Epithelial cell of prostate (primary cell): Measurements from ENCODE around the gene PDSS2.
"Not testable (repeated sequence)": the region's sequence is repeated elsewhere in the genome, so short reads cannot be mapped to it uniquely, and the experiment has no call there.

ENCODE experiments used
- DNase-seq: peaks from one replicate; pipeline ENCODE4 v3.0.0-alpha.2; 2011; ENCODE audit warnings: low read depth, low spot score
- H3K27ac ChIP-seq: fragments of 450-650 bp; 2 replicates; pipeline ENCODE4 v1.5.1; 2017; ENCODE audit warnings: mild to moderate bottlenecking

Gene PDSS2

DNA sequence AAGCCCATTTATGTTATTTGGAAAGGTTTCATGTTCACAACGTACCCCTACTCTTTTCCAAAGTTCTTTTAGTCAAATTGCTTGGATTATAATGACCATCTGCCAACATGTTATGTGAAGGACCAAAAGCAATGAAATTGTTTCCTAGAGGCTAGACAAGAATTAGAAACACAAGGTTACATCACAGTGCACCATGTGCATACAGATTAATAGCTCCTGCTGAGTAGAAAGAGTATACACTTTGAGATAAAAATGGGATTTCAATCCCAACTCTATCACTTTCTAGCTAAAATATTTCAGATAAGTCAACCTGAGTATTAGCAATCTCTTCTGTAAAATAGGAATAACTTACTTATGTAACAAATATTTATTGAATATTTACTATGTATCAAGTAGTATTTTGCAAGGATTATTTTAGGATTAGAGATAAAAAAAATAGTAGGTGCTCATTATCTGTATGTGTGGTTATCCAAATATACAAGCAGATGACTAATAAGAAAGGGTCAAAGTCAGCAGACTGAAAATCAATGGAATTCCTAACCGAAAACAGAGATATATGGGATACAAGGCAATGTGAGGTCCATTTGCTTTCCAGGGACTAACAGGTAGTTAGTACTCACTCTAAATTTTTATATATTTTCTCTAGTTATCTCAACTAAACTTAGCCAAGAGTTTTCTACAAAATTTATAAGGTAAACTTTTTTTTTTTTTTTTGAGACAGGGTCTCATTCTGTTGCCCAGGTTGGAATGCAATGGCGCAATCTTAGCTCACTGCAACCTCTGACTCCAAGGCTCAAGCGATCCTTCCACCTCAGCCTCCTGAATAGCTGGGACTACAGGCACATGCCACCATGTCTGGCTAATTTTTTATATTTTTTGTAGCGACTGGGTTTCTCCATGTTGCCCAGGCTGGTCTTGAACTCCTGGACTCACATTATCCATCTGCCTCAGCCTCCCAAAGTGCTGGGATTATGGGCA, 127.7 kb downstream of the PDSS2 start:
- DNase-seq, result no peak
- no peak overlapping the region for H3K27ac ChIP-seq

- DNase-seq, result peak; percentile 20
These were observed 129.2 kb downstream of the PDSS2 start for GRCh38 chr6:107330168-107330567.

GRCh38 chr6:107329063-107329860, 130.1 kb downstream of the PDSS2 start:
- DNase-seq, result no peak
- H3K27ac ChIP-seq, result no peak overlapping the region

More at GRCh38 chr6:107330168-107330567, 129.2 kb downstream of the PDSS2 start:
- no peak overlapping the region for H3K27ac ChIP-seq

DNA sequence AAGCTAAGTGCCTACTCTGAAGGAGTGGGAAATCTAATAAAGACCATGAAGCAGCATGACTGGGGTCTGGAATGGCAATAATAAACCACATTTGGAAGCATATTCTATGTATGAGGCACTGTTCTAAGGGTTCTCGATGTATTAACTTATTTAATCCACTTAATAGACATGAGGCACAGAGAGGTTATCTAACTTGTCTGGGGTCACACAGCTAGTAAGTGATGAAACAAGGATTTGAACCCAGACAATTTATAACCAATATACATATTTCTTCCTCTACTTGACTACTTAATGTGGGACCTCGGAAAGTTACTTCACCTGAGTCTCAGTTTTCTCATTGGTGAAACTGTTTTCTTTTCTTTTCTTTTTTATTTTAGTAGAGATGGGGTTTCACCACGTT, 131.3 kb downstream of the PDSS2 start:
- no peak for DNase-seq
- H3K27ac ChIP-seq, result no peak overlapping the region

- no peak overlapping the region for H3K27ac ChIP-seq
These were observed 136.1 kb downstream of the PDSS2 start for GRCh38 chr6:107323133-107323785.

DNA sequence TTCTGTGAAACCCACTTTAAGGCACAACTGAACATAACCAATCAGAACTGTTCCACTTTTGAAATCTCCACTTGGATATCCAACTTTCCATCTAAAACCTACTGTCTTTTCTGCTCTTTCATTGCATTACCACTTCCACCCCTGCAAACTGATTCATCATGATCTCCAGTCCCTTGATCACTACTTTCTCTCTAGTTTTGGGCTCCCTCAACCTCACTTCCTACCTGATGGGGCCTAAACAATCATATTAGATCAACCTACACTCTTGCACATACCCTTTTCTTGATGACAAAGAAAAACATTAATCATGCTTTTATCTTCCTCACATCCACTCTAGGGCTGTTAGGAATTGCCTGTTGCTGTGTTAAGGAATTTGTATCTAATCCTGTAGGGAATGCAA, 137.6 kb downstream of the PDSS2 start:
- no peak for DNase-seq
- H3K27ac ChIP-seq, result no peak overlapping the region

More at GRCh38 chr6:107323133-107323785, 136.1 kb downstream of the PDSS2 start:
- no peak for DNase-seq

GRCh38 chr6:107319906-107320530, 139.3 kb downstream of the PDSS2 start:
- no peak for DNase-seq
- no peak overlapping the region for H3K27ac ChIP-seq

DNA sequence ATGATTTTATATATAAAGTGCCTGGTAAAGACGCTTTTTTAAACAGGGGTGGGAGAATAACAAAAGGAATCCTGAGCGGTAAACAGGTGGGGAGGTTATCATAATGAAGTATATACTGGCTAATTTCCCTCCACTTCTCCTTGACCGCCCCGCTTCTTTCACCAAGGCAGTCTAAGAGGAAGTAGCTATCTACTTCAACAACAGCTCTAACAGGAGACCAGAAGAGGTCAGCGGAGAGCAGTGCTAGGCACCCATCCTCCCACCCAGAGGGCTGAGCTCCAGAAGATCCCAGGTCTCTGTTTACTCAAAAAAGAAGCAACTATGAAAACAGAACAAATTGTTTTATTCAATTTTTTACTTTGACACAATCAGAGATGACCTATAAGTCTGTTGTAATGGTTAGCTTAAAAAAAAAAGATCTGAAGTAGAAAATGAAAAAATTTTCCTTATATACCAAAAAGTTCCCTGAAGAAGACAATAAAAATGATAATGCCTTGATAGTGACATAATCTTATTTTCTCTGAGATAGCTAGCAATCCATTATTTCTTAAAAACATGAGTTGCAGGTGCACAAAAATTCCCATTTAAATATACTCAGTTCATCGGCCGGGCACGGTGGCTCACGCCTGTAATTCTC, 141.1 kb downstream of the PDSS2 start:
- DNase-seq, result no peak
- no peak overlapping the region for H3K27ac ChIP-seq

DNA sequence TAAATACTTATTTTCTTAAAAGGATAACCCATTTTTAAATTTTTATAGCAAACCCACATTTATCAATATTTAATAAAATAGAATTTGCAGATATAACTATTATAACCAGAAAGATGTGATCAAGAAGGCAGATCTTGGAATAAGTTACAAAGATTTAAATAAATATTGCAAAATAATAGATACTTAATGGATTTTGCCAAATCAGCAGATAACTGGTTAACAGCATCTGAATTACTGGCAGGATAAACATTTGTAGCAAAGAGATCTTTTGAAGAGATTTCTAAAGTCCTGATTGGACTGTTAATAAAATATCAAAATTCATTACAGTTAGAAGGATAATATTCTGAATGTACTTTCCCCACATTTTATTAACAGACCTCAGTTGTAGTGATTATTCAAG, 144.2 kb downstream of the PDSS2 start:
- DNase-seq, result no peak
- no peak overlapping the region for H3K27ac ChIP-seq

- no peak overlapping the region for H3K27ac ChIP-seq
- no peak for DNase-seq
These were observed 144.8 kb downstream of the PDSS2 start for GRCh38 chr6:107314531-107314939.

- no peak for DNase-seq
- H3K27ac ChIP-seq, result no peak overlapping the region
These were observed 145.6 kb downstream of the PDSS2 start for GRCh38 chr6:107313776-107314175.

GRCh38 chr6:107310362-107310761, 149.0 kb downstream of the PDSS2 start:
- no peak for DNase-seq
- H3K27ac ChIP-seq, result no peak overlapping the region

GRCh38 chr6:107308677-107309076, 150.7 kb downstream of the PDSS2 start:
- no peak for DNase-seq
- H3K27ac ChIP-seq, result no peak overlapping the region

DNA sequence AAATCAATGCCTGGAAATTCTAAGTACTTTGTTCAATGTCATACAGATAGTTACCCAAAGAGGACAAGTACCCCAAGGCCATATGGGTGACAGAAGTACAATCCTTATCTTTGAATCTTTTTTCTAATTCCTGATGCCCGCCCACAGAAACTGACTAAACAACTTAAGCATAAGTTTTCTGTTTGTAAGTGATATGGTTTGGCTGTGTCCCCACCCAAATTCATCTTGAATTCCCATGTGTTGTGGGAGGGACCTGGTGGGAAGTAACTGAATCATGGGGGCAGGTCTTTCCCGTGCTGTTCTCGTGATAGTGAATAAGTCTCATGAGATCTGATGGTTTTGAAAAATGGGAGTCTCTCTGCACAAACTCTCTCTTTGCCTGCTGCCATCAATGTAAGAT, 153.4 kb downstream of the PDSS2 start:
- not testable (repeated sequence) for H3K27ac ChIP-seq, DNase-seq

GRCh38 chr6:107305391-107305790, 154.0 kb downstream of the PDSS2 start:
- H3K27ac ChIP-seq, result no peak overlapping the region
- no peak for DNase-seq

DNA sequence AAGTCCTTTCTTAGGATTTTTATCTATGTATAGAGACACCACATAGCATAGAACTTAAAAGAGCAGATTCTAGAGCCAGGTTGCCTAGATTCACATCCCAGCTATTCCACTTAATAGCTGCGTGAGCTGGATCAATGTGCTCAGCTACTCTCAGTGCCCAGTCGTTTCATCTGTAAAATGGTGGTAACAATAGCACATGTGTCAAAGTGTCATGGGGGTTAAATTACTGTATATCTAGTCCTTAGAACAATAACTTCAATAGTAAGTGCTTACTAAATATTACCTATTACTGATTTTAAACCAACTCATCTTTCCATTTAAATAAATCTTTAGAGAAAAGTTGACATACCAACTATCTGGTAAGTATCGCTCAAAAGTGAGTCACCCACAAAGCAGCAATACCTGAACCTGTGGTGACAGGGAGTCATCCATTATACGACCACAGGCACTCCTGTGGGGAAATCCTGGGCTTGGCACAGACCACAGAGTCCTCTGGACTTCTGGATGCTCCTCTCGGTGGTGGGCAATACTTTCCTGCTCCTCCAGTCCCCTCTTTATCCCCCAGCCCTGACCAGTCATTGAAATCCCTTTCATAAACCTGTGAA, 154.8 kb downstream of the PDSS2 start:
- DNase-seq, result peak; percentile 72
- peak overlapping the region; percentile 14 for H3K27ac ChIP-seq

DNA sequence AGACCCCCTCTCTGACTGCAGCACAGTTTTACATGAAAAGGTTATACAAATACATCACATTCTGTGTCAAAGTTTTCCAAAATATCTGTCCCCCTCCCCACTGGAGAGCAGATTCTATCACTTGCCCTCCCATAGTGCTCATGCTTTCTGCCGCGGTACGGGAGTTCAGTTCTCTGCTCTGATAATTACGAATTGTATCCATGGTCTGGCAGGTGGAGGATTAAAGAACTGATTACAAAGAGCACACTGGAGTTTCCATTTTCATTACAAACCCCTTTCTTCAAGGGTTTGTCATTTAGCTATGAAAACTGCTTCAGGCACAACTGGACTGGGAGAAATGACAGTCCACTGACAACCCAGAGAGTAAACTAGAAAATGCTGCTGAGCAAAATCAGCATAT, 166.0 kb downstream of the PDSS2 start:
- H3K27ac ChIP-seq, result no peak overlapping the region
- no peak for DNase-seq

GRCh38 chr6:107292715-107293271, 166.6 kb downstream of the PDSS2 start:
- H3K27ac ChIP-seq, result no peak overlapping the region
- DNase-seq, result no peak

- no peak overlapping the region for H3K27ac ChIP-seq
- DNase-seq, result no peak
These were observed 168.9 kb downstream of the PDSS2 start for GRCh38 chr6:107290491-107290890.
